ENCODE results near the gene LPAR1.

The LPAR1 gene

GRCh38 chr9:110984890-110985437, 53.3 kb downstream of the LPAR1 start:
- no peak for TF ChIP-seq CTCF (IDR thresholded peaks at IDR 0.05; ENCODE audit: low read depth, low read length)
- DNase-seq (ENCODE audit: extremely low read depth, low read depth) = no peak

GRCh38 chr9:110980261-110980660, 58.0 kb downstream of the LPAR1 start:
- DNase-seq (ENCODE audit: extremely low read depth, low read depth) = no peak
- TF ChIP-seq CTCF (IDR thresholded peaks at IDR 0.05; ENCODE audit: low read depth, low read length) = no peak

- no peak for TF ChIP-seq CTCF (IDR thresholded peaks at IDR 0.05; ENCODE audit: low read depth, low read length)
- DNase-seq (ENCODE audit: extremely low read depth, low read depth) = no peak
Measured at GRCh38 chr9:110979636-110980035, 58.6 kb downstream of the LPAR1 start.

GRCh38 chr9:110978516-110978915, 59.8 kb downstream of the LPAR1 start:
- TF ChIP-seq CTCF (IDR thresholded peaks at IDR 0.05; ENCODE audit: low read depth, low read length) = no peak
- no peak for DNase-seq (ENCODE audit: extremely low read depth, low read depth)

- no peak for DNase-seq (ENCODE audit: extremely low read depth, low read depth)
- TF ChIP-seq CTCF (IDR thresholded peaks at IDR 0.05; ENCODE audit: low read depth, low read length) = no peak
Measured at GRCh38 chr9:110977259-110977709, 61.0 kb downstream of the LPAR1 start.

- no peak for TF ChIP-seq CTCF (IDR thresholded peaks at IDR 0.05; ENCODE audit: low read depth, low read length)
- no peak for DNase-seq (ENCODE audit: extremely low read depth, low read depth)
Measured at GRCh38 chr9:110975969-110976368, 62.3 kb downstream of the LPAR1 start.

- TF ChIP-seq CTCF (IDR thresholded peaks at IDR 0.05; ENCODE audit: low read depth, low read length) = no peak
- DNase-seq (ENCODE audit: extremely low read depth, low read depth) = no peak
Measured at GRCh38 chr9:110975278-110975677, 63.0 kb downstream of the LPAR1 start.
